ENCODE measurements around the gene GDF3.
"Not testable (repeated sequence)": the region's sequence is repeated elsewhere in the genome, so short reads cannot be mapped to it uniquely, and the experiment has no call there.

Gene GDF3

DNA sequence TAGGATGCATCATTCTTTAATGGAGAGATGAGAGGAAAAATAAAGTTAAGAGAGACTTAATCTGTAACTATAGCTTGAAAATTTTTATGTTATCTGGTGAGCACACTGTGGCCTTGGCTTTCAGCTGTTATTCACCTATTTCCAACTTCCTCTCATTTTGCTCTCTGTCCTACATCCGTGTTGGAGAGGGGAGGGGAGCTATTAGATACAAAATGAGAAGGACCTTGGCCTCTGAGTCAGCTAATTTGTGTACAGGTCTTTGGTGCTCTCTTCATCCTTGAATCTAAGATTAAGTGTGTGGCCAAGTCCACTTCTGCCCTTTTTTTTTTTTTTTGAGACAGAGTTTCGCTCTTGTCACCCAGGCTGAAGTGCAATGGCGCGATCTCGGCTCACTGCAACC lies 29.0 kb downstream of the GDF3 start:
- no peak for DNase-seq

DNA sequence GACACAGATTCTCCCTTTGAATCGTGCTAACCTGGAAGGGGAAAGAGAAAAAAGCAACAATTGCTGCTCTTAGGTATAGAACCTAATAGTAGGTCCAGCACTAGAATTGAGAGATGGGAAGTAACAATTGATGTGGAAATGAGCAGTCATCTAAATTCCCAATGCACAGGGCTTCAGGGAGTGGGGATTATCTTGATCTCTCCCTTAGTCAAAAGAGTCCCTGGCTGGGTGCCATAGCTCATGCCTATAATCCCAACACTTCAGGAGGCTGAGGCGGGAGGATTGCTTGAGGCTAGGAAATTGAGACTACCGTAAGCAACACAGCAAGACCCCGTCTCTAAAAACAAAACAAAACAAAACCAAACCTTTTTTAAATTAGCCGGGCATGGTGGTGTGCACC lies 33.8 kb downstream of the GDF3 start:
- DNase-seq = no peak

DNA sequence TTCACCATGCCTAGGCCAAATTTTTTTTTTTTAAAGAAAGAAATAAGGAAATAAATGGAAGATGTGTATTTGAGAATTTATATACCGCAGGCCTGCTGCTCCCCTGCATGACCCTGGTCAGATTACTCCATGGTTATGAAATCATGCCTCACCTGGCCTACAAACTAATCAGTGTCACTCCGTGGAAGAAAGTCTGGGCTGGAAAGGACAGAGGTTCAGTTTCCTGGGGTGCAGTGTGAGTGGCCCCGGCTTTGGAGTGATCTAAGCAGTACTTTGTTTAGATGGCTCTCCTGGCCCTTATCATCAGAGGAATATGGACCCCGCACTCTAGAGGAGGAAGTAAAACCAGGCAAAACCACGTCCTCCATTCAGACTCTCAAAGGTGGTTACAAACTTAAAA lies 39.5 kb downstream of the GDF3 start:
- DNase-seq = no peak

DNA sequence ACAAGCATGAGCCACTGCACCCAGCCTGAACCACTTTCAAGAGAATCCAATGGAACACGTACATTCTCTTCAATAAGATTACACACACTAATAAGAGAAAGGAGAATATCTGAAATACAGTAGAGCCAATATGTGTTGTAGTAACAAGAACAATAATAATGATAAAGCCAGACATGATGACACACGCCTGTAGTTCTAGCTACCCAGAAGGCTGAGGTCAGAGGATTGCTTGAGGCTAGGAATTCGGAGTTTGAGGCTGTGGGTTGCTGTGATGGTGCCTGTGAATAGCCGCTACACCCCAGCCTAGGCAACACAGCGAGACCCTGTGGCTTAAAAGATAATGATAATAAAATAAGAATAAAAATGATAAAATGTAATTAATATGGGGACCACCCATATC lies 45.5 kb downstream of the GDF3 start:
- no peak for DNase-seq

DNA sequence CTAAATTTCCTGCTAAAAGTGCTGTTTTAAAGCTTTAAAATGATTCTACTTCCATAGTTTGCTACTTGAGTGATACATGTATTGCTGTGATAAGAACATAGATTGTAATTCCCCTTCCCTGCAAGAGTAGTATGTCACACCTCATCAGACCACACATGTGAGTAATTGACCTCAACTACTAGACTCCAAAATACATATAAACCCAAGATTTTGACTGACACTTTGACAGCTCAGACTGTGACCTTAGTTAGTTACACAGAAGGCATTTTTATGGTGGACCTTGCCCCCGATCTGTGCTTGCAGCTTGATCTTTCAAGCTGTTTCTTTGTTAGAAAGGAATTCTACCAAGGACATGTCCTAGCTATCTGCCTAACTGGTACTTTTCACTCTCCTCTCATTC lies 48.5 kb downstream of the GDF3 start:
- DNase-seq = no peak

DNA sequence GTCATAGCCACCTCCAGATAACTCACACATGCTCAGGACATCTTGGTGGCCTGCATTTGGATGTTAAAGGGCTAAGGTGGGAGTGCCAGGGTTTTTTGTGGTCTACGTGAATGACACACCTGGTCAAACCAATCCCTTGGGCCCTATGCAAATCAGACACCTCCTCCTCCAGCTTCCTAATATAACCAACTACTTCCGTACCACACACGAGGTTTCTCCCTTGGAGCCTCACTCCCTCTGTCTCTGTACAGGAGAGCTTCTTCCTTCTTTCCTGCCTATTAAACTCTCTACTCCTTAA lies 49.4 kb downstream of the GDF3 start:
- no peak for DNase-seq

DNA sequence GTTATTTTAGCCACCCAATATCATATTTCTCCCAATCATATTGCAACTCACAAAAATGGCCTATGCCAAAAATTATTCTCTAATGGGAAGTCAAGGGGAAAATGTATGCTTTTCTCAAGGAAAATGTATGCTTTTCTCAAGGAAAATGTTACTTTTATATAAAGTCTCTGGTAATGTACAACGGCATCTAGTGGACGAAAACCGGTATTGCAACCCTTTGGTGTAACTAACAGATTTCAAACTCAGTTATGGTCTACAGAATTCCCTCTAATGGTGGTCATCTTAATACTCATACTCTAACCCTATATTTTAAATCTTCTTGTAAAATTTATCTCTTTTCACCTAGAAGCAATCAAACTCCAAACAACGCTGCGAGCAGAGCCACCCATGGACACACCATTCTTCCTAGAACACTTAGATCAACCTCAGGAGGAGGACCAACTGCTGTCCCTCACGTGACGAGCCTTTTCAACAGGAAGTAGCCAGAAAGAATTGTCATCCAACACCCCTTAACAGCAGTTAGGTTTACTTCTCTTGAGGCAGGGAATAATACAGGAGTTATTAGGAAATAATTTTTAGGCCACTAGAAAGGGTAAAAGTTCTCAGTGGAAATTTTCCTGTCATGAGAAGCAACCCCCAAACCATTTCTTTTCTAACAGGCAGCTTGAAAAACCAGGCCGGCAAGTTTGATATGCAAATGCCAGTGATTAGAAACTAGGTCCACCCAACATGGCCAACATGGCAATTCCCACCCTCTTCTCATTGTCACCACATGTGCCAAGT lies 50.0 kb downstream of the GDF3 start:
- peak; percentile 71 for DNase-seq

DNA sequence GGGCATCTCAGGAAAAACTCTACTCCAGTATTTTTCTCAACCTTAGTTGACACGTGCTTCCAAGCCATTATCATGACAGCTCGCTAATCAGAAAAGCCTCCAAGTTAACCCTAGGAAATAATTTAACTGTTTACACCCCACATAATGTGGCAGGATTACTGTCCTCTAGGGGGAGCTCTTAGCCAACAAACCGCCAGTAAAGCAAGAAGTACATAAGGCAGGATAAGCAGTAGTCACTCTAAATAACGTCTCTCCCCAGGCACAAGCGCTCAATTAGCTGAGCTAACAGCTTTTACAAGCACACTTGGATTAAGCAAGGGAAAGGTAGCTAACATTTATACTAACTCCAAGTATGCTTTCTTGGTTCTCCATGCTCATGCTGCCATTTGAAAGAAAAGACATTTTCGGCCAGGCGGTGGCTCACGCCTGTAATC lies 52.7 kb downstream of the GDF3 start:
- peak; percentile 62 for DNase-seq

DNA sequence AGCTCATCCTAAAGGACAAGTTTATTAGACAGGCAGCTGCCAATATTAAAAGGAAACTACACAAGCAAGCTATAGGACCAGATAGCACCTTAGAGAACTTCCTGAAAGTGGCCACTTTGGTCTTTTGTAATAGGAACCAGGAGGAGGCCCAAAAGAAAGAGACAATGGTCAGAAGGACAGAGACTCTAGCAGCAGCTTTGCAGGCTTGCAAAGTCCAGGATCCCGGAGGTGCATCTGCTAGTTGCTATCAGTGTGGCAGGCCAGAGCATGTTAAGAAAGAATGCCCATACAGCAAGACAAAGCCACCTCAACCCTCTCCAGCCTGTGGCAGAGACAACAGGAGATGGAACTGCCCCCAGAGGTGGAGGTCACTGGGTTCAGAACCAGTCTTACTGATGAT lies 53.3 kb downstream of the GDF3 start:
- DNase-seq = no peak

DNA sequence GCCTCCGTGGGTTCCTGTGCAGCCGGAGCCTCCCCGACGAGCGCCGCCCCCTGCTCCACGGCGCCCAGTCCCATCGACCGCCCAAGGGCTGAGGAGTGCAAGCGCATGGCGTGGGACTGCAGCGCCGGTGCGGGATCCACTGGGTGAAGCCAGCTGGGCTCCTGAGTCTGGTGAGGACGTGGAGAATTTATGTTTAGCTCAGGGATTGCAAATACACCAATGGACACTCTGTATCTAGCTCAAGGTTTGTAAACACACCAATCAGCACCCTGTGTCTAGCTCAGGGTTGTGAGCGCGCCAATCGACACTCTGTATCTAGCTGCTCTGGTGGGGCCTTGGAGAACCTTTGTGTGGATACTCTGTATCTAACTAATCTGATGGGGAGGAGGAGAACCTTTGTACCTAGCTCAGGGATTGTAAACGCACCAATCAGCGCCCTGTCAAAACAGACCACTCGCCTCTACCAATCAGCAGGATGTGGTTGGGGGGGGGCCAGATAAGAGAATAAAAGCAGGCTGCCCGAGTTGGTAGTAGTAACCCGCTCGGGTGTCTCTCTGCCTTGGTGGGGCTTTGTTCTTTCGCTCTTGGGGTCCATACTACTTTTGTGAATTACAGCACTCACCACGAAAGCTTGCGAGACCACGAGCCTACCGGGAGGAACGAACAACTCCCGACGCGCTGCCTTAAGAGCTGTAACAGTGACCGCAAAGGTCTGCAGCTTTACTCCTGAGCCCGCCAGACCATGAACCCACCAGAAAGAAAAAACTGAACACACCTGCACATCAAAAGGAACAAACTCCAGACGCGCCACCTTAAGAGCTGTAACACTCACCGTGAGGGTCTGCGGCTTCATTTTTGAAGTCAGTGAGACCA lies 55.2 kb downstream of the GDF3 start:
- DNase-seq = not testable (repeated sequence)
